GM10248 (cell line): ENCODE results near the gene PI4K2B.
"Not testable (repeated sequence)": the region's sequence is repeated elsewhere in the genome, so short reads cannot be mapped to it uniquely, and the experiment has no call there.

ENCODE experiments used
- CTCF ChIA-PET: fragments of 300-600 bp; sonication (Branson Sonifier 250); formaldehyde crosslinking; extraction: SDS; loops from one replicate; lab custom pipeline; 2021; ENCODE audit warnings: antibody characterized with exemption; lab: Yijun Ruan, JAX
- POLR2A ChIA-PET: fragments of 350-650 bp; sonication (Branson Sonifier 250); formaldehyde crosslinking; extraction: SDS; loops from one replicate; lab custom pipeline; 2020; ENCODE audit warnings: antibody characterized with exemption; lab: Yijun Ruan, JAX
- DNase-seq: peaks from one replicate; pipeline ENCODE4 v3.0.0; 2012; ENCODE audit errors: extremely low spot score
- CTCF ChIP-seq: IDR thresholded peaks from 2 replicates; pipeline ENCODE4 v1.5.1; 2012; ENCODE audit warnings: mild to moderate bottlenecking, low read depth; ENCODE audit errors: extremely low read depth, missing control alignments, control extremely low read depth

PI4K2B gene

GRCh38 chr4:25320773-25321172, 86.9 kb downstream of the PI4K2B start:
- POLR2A ChIA-PET: no interaction called here
- peak; percentile 42 for DNase-seq

GRCh38 chr4:25321703-25322102, 87.9 kb downstream of the PI4K2B start:
- no peak for DNase-seq
- ChIA-PET POLR2A (no interaction called here), CTCF (interaction anchor here (2.1 to 2.5 kb wide), 2 partner anchors 9 to 10 kb away, joined by 12 to 20 read pairs; partner anchors contain the start of gene ZCCHC4)
- TF ChIP-seq CTCF: no peak

More at GRCh38 chr4:25320773-25321172, 86.9 kb downstream of the PI4K2B start:
- TF ChIP-seq CTCF: no peak
- CTCF ChIA-PET: interaction anchor here (0.9 to 2.5 kb wide), 3 partner anchors 8 to 47 kb away, joined by 3 to 20 read pairs (median 12); partner anchors contain the start of gene ZCCHC4

GRCh38 chr4:25328463-25328862, 94.6 kb downstream of the PI4K2B start:
- CTCF ChIA-PET: interaction anchor here (5.6 kb wide), 1 partner anchor 16 kb away, joined by 64 read pairs; the partner anchor contains the start of gene ZCCHC4
- POLR2A ChIA-PET, DNase-seq: not testable (repeated sequence)
